HuH-7 (cell line): Measurements from ENCODE around the gene GALNT14.

Experiments
- DNase-seq: peaks from one replicate; pipeline ENCODE4 v3.0.0; 2011; ENCODE audit warnings: low spot score

Gene GALNT14

DNA sequence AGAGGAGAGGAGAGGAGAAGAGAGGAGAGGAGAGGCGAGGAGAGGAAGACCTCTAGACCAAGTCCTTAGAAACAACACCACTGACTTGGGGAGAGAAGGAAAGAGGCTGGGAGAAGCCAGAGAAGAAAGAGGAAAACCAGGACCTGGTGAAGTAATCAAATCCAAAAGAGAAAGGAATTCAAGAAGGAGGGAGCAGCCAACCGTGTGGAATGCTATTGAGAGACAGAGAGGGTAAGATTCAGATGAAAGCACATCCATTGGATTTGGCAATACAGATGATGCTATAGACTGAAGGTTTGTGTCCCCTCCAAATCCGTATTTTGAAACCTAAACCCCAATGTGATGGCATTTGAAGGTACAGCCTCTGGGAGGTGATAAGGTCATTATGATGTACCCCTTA lies 50.7 kb downstream of the GALNT14 start:
- no peak for DNase-seq

DNA sequence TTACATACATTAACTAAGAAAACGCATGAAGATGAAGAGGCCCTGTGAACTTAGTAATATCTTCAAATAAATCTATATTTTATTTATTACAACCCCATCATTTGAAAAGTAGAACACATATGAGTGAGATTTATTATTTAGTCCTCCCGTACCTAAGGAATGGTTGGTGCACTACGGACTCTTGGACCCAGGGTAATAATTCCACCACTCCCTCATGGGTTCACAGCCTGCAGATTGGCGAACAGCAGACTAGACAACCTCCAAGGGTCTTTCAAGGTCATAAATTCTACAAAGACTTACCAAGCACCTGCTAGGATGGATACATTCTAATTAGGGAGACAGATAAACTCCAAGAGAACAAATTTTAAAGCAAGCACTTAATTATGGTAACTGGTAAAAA lies 51.6 kb downstream of the GALNT14 start:
- no peak for DNase-seq

DNA sequence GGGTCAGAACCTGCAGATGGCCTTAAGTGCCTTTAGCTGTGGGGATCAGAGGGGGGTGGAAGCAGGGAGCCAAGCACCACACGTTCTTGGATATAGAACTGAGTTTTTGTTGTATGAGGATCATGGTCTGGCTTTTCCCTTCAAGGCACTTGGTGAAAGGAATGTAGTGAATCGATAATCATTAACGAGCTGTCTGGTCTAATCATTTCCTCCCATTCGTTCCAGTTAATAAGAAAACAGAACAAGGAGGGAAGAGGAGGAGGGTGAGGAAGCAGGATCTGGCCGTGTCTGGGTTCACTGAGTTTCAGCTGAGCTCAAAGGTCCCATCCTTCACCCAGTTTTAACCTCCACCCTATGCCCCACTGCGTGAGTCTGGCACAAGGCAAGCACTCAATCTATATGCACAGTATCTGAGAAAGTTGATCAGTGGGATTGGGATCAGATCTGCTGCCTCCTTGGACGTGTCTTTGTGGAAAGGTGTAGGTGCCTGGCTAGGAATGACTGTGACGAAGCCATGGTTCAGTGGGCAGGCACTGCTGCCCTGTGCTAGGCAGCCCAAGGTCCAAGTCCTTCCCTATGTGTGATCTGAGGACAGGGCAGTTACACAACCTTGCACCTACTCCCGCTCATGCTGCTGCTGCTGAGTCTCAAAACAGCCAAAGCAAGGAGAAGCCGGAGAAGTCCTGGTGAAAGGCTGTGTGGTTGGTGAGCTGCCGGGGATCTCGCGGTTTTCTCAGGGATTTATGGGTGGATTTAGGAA lies 54.8 kb downstream of the GALNT14 start:
- DNase-seq, result no peak

DNA sequence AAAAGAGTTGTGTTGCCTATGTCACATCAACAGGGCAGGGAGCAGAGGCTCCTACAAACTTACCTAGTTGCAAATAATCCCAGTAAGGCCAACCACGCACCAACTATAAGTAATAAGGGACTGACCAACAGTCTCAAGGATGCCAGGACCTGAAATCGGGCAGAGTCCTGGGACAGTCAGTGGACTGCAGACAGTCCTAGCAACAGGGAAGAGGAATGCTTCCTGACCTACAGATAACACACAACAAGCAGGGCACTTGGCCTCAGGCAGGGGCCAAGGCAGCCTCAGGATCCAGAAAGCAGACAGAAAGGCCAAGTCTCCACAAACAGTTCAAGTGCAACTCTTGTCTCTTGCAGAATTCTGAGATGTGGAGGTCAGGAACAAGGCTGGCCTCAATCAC lies 56.2 kb downstream of the GALNT14 start:
- DNase-seq, result no peak

DNA sequence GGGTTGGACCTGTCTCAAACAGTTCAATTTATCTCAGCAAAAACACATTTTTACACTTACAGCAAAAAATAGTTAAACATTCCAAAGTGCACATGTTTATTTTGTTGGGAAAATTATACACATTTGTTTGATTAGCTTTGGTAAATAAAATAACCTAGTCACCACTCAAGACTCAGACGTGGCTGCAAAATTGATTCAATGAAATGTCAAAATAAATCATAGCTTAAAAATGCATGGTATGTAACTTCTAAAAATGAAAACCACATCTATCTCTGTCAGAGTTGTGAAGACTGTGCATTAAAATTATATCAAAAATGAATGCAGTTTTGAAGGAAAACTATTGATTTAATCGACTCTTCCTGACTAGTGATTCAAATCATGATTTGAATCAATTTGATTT lies 56.7 kb downstream of the GALNT14 start:
- no peak for DNase-seq

DNA sequence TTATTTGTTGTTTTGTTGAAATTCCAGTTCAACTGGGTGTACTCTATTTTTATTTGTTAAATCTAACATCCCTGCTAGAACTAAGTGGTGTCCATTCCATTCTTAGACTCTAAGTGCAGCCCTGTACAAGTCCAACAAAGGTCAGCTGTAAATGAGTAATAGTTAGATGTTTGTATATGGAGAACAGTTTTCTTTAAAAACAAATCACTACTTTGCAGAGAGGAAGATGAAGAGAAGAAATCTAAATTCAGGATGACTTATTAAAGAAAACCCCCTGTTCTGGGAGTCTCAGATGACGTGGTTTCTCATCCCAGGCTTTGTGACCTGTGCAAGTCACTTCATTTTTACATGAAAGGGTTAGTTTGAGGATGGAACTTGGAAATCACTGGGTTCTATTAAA lies 57.9 kb downstream of the GALNT14 start:
- DNase-seq, result no peak

DNA sequence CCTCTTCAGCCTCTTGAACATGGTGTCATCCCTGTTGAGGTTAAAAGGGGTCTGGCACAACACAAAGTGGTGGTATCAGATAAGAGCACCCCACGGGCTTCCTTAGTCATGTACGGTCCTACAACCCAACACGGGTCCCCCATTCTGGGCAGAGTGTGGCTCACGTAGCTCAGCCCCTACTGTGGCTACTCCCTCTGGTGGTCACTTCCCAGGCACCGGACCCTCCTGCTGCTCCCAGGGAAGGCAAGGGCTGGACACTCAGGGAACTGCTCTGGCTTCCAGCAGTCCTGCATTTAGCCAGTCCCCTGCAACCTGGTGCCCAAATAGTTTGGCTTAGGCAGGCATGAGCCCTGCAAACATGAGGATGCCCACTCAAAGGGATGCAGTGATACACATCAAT lies 58.6 kb downstream of the GALNT14 start:
- DNase-seq, result peak; percentile 47

DNA sequence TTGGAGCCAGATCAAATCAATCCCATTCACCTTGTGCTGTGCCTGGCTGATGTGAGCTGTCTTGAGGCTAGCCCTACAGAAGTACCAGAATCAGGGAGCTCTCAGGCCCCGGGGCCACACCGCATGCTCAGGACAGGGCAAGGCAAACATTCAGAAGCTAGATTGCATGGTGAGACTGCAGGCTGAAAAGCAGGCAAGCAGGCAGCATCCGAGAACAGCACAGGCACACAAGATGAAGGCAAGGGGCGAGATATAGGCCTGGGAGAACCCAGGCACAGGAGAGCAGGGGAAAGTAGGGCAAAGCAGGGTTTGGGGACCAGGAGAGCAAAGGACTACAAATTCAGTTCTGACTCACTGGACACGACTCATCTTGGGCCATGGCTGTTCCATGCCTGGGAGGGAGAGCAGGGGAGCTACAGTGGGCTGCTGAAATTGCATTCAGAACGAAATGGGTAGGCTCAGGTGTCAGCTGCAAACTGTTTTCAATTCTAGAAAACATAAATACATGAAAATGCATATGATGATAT lies 59.6 kb downstream of the GALNT14 start:
- no peak for DNase-seq

DNA sequence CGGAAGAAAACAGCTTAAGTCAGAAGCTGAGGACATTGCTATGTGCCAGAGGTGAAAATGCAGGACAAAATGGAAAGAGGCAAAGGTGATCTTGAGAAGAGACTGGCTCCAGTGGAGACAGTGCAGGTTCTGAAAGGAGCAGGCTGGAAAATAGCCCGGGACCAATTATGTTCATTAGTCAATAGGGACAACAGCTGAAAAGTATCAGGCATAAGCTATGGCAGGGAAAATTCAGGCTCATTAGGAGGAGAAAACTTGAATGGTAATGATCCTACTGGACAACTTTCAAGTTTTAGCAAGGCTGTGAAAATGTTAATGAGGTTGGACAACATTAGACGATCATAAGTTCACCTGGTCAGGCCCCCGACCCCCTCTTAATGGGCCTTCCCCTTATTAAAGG lies 60.2 kb downstream of the GALNT14 start:
- no peak for DNase-seq

DNA sequence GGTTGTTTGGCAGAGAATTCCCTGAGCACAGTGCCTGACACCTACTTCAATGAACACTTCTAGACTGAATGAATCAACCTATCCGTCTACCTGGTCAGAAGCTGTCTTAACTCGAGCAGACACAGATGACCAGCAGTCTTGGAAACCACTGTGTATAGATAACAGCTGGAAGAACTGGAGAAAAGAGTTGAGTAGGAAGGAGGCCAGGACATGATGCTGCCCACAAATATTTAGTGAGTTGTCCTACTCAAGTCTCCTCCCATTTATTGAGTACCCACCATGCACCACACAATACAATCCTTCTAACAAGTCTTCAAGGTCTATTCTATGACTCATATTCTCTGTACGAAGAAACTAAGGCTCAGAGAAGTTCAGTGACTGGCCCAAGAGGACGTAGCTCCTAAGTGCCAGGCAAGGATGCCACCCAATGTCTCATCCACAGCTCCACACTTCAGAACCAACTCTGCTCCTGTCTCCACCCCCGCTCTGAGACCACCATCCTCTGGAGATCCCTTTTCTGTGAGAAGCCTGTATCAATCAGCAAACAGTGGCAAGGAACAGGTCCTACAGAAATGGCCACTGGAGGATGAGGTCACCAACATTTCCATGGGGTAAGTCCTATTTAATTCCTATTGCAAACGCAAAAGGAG lies 62.2 kb downstream of the GALNT14 start:
- DNase-seq, result no peak

DNA sequence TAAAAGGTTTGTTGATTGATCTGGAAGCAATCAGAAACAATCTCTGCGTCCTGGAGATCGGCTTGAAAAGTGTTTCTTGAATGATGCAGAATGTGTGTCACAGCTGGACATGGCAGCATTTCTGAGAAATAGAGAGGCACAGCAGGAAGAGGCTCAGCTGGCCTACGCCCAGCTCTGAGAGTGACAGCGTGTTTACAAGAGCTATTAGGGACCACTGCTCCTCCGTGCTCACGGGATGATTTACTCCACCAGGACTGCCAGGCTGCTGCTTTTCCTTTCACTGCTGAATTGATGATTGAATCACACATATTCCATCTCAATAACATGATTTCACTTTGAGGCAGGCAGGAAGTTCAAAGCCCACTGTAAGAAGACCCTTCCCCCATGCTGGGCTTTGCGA lies 62.8 kb downstream of the GALNT14 start:
- DNase-seq, result no peak

DNA sequence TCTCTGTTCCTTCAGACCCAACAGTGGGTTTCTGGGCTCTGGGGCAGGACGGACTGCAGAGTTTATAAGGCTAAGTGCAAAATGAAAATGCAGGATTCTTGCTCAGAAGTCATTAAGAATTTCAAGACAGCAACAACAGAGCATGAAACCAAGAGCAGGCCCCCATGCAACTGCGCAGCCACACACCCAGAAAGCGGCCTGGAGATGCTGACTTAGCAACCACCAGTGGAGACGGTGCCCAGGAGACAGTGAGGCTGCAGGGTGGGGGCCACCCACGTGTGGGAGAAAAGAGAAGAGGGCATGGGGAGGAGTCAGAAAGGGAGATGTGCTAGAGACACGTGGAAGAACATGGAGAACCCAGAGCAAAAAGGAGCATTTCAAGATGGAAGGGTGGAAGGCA lies 66.5 kb downstream of the GALNT14 start:
- no peak for DNase-seq

DNA sequence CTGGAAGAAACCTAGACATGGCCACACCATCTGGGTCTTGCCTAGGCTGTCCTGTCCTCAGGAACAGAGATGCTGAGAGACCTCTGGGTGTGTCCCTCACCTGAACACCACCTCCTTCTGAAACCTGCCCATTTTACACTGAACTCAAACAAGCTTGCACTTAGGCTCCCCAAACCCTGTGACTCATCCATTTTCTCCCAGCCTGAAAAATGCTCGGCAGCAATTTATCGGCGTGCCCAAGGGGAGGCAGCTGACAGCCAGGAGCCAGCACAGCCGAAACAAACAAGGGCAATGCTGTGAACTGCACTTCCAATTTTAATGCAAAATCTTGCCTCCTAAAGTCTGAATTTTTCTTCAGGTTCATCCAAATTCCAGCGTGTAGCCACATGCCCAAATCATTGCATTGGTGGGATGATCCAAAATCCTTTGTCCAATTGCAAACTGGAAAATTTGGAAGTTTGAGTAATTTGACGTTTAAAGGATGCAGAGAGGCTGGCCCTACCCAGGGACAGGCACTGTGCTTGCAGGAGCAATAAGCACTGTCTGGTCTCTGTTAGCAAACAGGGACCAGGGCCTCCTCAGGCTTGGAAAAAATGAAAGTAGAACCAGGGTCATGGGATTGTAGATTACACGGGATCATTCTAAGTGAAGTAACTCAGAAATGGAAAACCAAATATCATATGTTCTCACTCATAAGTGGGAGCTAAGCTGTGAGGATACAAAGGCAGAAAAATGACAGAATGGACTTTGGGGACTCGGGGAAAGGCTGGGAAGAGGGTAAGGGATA lies 67.7 kb downstream of the GALNT14 start:
- no peak for DNase-seq

DNA sequence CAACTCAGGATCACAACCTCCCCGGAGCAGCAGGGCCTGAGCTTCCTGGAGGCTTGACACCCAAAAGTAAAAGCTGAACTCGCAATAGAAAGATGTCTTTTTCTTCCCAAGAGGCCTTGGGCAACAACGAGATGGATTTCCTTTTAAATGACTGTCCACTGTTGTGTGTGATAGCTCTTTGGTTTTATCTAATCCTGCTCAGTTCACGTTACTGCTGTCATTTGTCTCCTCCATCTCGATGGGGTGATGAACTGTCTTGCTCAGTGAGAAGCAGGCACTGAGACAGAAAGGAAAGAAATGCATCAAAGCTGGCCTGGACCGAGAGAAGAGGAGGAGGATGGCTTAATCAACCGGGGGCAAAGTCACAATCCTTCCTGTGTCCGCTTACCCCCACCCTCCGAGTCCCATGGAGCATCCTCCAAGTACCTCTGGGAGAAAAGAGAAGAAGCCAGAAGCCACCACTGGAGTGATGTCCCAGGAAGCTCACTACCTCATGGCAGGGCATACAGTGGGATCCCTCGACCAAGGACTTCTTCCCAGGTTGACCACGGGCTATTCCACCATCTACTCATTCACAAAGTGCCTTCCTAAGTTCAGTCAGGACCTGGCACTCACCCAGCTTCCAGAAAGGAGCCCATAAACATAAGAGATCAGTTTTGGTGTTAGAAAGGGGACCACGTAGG lies 68.5 kb downstream of the GALNT14 start:
- DNase-seq, result no peak

DNA sequence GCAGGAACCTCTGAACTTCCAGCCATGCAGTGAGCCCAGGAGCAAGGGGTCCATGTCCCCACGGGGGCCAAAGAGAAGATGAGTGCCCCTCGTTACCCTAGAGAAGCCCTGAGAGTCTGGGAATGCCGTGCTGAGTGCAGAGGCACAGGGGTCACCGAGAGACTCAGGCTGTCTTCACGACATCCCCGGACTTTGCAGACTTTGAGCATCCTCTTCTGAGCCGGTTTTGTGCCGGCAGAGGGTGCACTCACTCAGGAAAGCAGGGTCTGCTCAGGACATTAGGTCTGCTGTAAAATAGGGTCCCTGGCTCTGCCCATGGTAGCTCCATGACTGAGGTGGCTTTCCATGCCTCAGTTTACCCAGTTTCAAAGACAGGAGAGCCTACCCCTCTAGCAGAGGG lies 71.0 kb downstream of the GALNT14 start:
- DNase-seq, result peak; percentile 20

DNA sequence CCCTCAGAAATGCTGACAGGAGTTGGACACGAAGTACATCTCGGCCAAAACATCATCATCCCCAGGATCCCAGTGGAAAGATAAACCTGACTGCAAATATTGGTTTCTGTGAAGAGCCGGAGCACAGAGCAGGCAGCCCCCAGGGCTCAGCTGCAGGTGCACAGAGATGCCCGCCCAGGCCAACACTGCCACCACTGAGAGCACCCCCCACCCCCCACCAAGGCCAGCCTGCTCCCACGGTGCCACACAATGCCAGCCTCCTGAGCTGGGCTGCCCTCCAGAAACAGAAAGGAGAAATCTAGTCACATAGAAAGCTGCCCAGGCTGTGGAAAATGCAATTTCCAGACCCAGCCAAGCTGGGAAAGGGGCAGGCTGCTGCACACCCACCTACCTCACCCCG lies 71.7 kb downstream of the GALNT14 start:
- no peak for DNase-seq

DNA sequence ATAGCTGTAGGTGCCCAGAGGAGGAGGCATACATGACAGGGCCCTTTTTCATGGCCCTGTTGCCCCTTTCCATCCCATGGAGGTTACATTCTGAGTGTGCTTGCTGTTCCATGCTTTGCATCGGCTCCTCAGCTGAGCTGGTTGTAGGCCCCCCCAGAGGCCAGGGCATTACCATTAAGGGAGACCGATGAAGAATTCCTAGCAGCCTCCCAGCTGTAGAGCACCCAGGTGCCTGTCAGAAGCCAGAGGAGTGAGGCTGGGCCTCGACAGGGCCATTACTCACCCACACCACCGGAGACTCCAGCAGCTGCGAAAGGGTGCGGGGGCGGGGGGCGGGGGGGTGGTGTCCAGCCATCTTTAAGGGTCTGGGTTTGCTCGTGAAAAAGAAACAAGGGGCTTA lies 72.2 kb downstream of the GALNT14 start:
- no peak for DNase-seq

DNA sequence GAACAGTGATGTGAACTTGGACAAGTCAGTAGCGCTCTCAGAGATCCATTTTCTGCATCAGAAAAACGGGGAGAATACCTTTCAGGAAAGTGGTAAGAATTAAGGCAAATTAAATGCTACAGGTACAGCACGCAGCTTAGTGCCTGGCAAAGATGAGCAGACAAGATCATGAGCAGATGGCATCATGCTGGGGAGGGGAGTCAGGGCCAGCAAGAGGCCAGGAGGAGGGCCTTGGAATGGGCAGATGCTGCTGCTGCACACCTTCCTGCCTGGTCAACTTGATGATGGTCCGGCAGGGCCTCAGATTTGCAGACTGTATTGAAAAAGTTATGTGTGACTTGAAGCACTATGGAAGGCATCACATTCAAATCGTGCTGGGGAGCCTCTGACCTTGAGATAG lies 72.9 kb downstream of the GALNT14 start:
- DNase-seq, result no peak

DNA sequence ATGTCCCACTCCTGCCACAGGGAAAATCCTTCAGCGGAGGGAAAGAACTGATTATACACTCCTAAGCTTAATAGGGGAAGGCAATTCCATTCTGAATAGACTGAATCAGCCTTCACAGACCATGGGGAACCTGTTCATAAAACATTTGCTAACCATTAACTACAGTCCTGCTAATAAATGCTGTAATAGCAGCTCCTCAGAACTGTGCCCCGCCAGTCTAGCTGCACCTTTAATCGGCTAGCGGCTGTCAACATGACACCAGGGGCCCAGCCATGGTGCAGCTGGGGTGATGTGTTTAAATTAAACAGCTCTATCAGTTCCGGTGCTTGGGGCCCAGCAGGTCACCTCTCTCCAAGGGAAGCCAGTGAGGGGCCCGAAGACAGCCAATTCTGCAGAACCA lies 77.8 kb downstream of the GALNT14 start:
- no peak for DNase-seq

DNA sequence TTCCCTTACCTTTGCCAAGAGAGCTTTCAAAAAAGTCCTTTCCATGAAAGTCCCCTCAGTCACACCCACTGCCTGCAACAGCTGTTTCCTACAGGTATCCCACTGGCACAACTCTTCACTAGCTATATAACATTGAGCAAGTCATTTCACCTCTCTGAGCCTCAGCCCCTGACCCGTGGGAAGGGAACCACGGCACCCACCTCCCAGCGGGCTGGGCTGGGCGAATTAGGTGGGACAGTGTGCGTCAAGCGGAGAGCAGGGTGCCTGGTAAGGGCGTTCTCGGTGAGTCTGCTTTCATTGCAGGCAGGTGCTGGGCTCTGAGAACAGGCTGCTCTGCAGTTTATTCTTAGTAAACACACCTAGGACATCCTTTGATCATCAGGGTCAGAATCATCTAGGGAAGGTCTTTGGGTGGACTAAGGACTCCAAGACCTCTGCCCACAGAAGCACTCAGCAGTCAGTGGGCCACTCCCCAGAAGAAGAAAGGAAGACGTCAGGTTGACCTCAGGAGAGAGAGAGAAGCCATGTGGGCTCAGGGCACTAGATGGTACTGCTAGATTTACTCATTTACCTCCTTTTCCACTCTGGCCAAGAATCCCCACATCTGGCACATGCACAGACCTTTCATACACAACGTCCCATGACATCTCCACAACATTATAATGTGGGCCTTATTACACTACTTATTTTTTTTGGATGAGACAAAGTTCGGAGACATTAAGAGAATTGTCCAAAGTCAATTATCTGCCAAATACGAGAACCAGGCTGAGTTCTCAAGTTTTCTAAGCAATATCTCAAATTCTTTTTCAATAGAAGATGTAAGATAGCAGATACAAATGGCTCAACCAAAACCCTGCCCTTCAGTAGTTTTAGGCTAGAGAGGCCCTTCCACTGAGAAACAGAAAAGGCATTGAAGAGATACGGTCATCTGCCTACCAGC lies 79.9 kb downstream of the GALNT14 start:
- DNase-seq, result no peak

DNA sequence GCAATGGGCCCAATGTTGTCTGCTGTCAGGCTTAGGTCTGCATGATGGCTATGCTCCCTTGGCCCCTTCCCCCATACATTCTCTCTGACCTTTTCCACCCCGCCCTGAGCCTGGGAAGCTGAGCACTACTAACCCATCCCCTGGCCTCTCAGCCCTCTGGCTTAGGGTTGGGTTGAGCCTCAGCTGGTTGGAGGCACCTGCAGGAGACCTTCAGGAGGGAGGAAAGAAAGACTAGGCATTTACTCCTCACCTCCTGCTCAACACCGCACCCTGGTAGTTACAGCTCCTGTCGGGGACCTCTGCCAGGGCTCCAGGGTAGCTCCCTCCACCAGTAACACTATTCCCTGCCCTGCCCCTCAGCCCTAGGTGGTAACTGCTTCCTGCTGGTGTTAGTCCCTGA lies 80.5 kb downstream of the GALNT14 start:
- DNase-seq, result no peak
